ENCODE measurements around the gene HADHB. TPM values are rescaled to one million over a fixed set of nuclear protein-coding genes. Genes with fewer than 3 reads are reported as not detected.

HADHB gene
- total and polyA plus RNA-seq, 3 donors from 2014 or later = 142 to 171 (median 168) TPM

DNA sequence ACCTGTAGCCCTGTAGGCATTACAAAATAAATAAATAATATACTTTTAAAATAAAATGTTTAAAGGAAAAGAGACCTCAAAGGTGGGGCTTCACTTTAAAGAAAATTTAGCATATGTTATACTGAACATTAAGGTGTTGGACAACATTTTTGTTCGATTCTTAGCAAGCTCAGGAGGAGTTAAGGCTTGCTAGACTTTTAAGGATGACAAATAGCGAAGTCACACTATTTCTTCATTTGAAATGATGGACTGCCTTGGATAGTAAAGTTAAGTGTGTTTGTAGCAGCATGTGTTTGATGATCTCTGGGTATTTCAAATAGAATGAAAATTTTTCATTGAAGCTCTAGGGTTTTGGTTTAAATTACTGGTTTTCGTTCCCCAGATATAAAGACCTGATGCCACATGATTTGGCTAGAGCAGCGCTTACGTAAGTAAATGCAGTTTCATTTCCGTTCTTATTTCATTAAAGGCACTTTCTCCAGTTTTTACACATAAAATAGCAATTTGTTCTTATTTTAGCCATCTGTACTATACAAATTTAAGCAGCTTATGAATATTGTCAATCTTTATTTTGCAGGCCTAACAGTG, 24.9 kb downstream of the HADHB start:
- Histone ChIP-seq H3K27ac (no peak overlapping the region), H3K9me3 (no peaks in the 10 kb centered on the region), H3K27me3 (no peaks in the 10 kb centered on the region), H3K36me3 (ENCODE audit: low read depth, missing control alignments) (no peaks in the 10 kb centered on the region), H3K4me3 (no peak overlapping the region), H3K4me1 (peaks cover 5% of the 10 kb centered on the region)
- TF ChIP-seq CTCF (IDR thresholded peaks at IDR 0.05) (no peak), POLR2A (IDR thresholded peaks at IDR 0.05) (no peak)
- intact Hi-C loops (cut with DNase I; ENCODE audit: low total_unique reads) = no loop called here
- WGBS, 2 donors = 92 to 94% methylated on average over 6 of the region's 6 CpGs
- DNase-seq = no peak

- Histone ChIP-seq H3K36me3 (ENCODE audit: low read depth, missing control alignments) (no peaks in the 10 kb centered on the region), H3K27me3 (no peaks in the 10 kb centered on the region), H3K4me3 (no peak overlapping the region), H3K4me1 (peaks cover 5% of the 10 kb centered on the region), H3K27ac (no peak overlapping the region), H3K9me3 (no peaks in the 10 kb centered on the region)
- intact Hi-C loops (cut with DNase I; ENCODE audit: low total_unique reads) = no loop called here
- TF ChIP-seq CTCF (IDR thresholded peaks at IDR 0.05) (no peak), POLR2A (IDR thresholded peaks at IDR 0.05) (no peak)
- DNase-seq = no peak
These were observed 25.6 kb downstream of the HADHB start for GRCh38 chr2:26270373-26270772.

- H3K27ac ChIP-seq = no peak overlapping the region
- H3K9me3 ChIP-seq = no peaks in the 10 kb centered on the region
- H3K27me3 ChIP-seq = no peaks in the 10 kb centered on the region
- TF ChIP-seq POLR2A (IDR thresholded peaks at IDR 0.05) (no peak), CTCF (IDR thresholded peaks at IDR 0.05) (no peak)
- H3K4me1 ChIP-seq = peaks cover 5% of the 10 kb centered on the region
- no peak for DNase-seq
- intact Hi-C loops (cut with DNase I; ENCODE audit: low total_unique reads) = no loop called here
- H3K36me3 ChIP-seq (ENCODE audit: low read depth, missing control alignments) = no peaks in the 10 kb centered on the region
- WGBS, 2 donors = 51 to 52% methylated on average over 2 of the region's 2 CpGs
- H3K4me3 ChIP-seq = no peak overlapping the region
These were observed 28.8 kb downstream of the HADHB start for GRCh38 chr2:26273501-26273900.

GRCh38 chr2:26274058-26274613, 29.4 kb downstream of the HADHB start:
- Histone ChIP-seq H3K27ac (no peak overlapping the region), H3K4me3 (no peak overlapping the region), H3K27me3 (no peaks in the 10 kb centered on the region), H3K4me1 (peaks cover 5% of the 10 kb centered on the region), H3K36me3 (ENCODE audit: low read depth, missing control alignments) (no peaks in the 10 kb centered on the region), H3K9me3 (no peaks in the 10 kb centered on the region)
- TF ChIP-seq POLR2A (IDR thresholded peaks at IDR 0.05) = no peak
- no peak for TF ChIP-seq CTCF (IDR thresholded peaks at IDR 0.05)
- WGBS, 2 donors = 37 to 41% methylated on average over 5 of the region's 5 CpGs
- peak; percentile 29 for DNase-seq
- intact Hi-C loops (cut with DNase I; ENCODE audit: low total_unique reads) = no loop called here

Measured in testis (tissue), 3 donors.